Calu3 (cell line): Measurements from ENCODE around the gene CCDC88A. TPM values are rescaled to one million over a fixed set of nuclear protein-coding genes. Genes with fewer than 3 reads are reported as not detected.
"Not testable (repeated sequence)": the region's sequence is repeated elsewhere in the genome, so short reads cannot be mapped to it uniquely, and the experiment has no call there.

Experiments
- BruUV-seq: library from RNA; stranded (reverse); fragments of 400-500 nt; replicated peaks from 2 replicates; lab custom pipeline; 2021; lab: Mats Ljungman, UMichigan
- CTCF ChIA-PET: fragments of 300-600 bp; sonication (Branson Sonifier 250); formaldehyde crosslinking; loops from one replicate; lab custom pipeline; 2022; ENCODE audit warnings: antibody characterized with exemption; lab: Charles Lee
- DNase-seq: peaks from one replicate; pipeline ENCODE4 v3.0.0; 2022
- H3K27ac Mint-ChIP-seq: one replicate; pipeline ENCODE4 v1.8.0; 2022; ENCODE audit warnings: mixed read lengths; ENCODE audit not compliant: unreplicated experiment
- H3K27me3 Mint-ChIP-seq: one replicate; pipeline ENCODE4 v1.8.0; 2022; ENCODE audit warnings: mixed read lengths; ENCODE audit not compliant: unreplicated experiment
- H3K36me3 Mint-ChIP-seq: one replicate; pipeline ENCODE4 v1.8.0; 2022; ENCODE audit warnings: mild to moderate bottlenecking, moderate library complexity, mixed read lengths; ENCODE audit not compliant: insufficient read depth, unreplicated experiment
- H3K4me1 Mint-ChIP-seq: one replicate; pipeline ENCODE4 v1.8.0; 2022; ENCODE audit warnings: mild to moderate bottlenecking, low read depth, mixed read lengths; ENCODE audit not compliant: unreplicated experiment
- H3K4me3 Mint-ChIP-seq: one replicate; pipeline ENCODE4 v1.8.0; 2022; ENCODE audit warnings: mild to moderate bottlenecking, low read depth, moderate library complexity, mixed read lengths; ENCODE audit not compliant: unreplicated experiment
- H3K9me3 Mint-ChIP-seq: one replicate; pipeline ENCODE4 v1.8.0; 2022; ENCODE audit warnings: low read depth, mixed read lengths; ENCODE audit not compliant: unreplicated experiment
- intact Hi-C: fragments of 100-400 bp; cut with micrococcal nuclease; formaldehyde crosslinking; loops from one replicate; pipeline ENCODE4 v1.10.0; 2022; ENCODE audit not compliant: unreplicated experiment
- total RNA-seq: library from RNA; stranded (reverse); gene quantifications from 2 replicates; pipeline ENCODE4 v1.2.3, GENCODE V29; 2022
- TF ChIP-seq, protein P1 (sequence below): fragments of 200-600 bp; IDR thresholded peaks from one replicate; pipeline ENCODE4 v1.8.0; 2022; ENCODE audit warnings: antibody characterized with exemption; ENCODE audit not compliant: unreplicated experiment

The CCDC88A gene
- total RNA-seq, 1 experiment from 2014 or later: 49.7 TPM

- TF ChIP-seq, protein P1, sequence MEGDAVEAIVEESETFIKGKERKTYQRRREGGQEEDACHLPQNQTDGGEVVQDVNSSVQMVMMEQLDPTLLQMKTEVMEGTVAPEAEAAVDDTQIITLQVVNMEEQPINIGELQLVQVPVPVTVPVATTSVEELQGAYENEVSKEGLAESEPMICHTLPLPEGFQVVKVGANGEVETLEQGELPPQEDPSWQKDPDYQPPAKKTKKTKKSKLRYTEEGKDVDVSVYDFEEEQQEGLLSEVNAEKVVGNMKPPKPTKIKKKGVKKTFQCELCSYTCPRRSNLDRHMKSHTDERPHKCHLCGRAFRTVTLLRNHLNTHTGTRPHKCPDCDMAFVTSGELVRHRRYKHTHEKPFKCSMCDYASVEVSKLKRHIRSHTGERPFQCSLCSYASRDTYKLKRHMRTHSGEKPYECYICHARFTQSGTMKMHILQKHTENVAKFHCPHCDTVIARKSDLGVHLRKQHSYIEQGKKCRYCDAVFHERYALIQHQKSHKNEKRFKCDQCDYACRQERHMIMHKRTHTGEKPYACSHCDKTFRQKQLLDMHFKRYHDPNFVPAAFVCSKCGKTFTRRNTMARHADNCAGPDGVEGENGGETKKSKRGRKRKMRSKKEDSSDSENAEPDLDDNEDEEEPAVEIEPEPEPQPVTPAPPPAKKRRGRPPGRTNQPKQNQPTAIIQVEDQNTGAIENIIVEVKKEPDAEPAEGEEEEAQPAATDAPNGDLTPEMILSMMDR: no peak
- Mint-ChIP-seq H3K4me3 (peak overlapping the region; percentile 84), H3K9me3 (no peaks in the 10 kb centered on the region), H3K4me1 (peaks cover 17% of the 10 kb centered on the region), H3K27me3 (no peaks in the 10 kb centered on the region), H3K36me3 (peaks cover 18% of the 10 kb centered on the region), H3K27ac (peak overlapping the region; percentile 89)
- CTCF ChIA-PET: no interaction called here
- intact Hi-C loops: loop anchor here (5.0 to 10.0 kb wide), 2 partner anchors 150 to 232 kb away; partner anchors contain the start of gene CFAP36
- TSS peak; percentile 60 for BruUV-seq
- DNase-seq: peak; percentile 85
Observed at GRCh38 chr2:55282110-55282917, 137.3 kb downstream of the CCDC88A start.

DNA sequence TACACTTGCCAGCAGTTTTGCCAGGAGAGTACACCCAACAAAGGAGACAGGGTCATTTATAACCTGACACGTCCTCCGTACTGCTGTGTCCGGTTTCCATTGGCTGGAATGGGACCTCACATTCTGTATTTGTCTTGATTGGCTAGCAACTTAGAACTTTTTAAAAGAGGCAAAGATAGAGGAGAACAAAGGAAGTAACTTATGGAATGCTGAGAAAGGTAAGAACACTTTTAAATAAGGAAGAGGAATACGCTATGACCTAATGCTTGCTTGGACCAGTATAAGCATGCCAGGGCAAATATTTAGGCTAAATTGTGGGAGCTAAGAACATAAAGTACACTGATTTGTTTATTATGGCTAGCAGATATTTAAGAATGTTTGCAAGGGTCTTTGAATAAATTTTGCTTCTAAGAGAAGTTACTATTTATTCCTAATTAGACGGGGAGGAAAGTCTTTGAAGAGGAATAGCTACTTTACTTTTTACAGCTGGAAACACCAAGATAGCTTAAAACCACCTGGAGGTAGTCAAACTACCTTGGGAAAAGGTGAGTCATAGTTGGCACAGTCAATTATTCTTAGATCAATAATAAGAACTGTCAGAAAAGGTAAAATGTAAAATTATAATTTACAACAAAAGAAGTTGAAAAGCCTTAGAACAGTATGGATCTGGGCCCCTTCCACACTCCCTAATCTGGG is 138.7 kb downstream of the CCDC88A start:
- not testable (repeated sequence) for H3K9me3 Mint-ChIP-seq, BruUV-seq, DNase-seq, H3K27me3 Mint-ChIP-seq
- CTCF ChIA-PET: interaction anchor here (0.6 kb wide), 1 partner anchor 30 kb away, joined by 5 read pairs; no protein-coding TSS in a partner anchor
- Mint-ChIP-seq H3K4me3 (peak overlapping the region; percentile 84), H3K4me1 (peaks cover 17% of the 10 kb centered on the region), H3K27ac (peak overlapping the region; percentile 58), H3K36me3 (peaks cover 18% of the 10 kb centered on the region)
- intact Hi-C loops: loop anchor here (5.0 to 10.0 kb wide), 2 partner anchors 151 to 234 kb away; partner anchors contain the start of gene CFAP36

GRCh38 chr2:55279859-55280424 is 139.7 kb downstream of the CCDC88A start:
- peaks cover 17% of the 10 kb centered on the region for H3K4me1 Mint-ChIP-seq
- H3K27ac Mint-ChIP-seq, CTCF ChIA-PET, BruUV-seq, H3K27me3 Mint-ChIP-seq, H3K9me3 Mint-ChIP-seq, DNase-seq, H3K4me3 Mint-ChIP-seq: not testable (repeated sequence)
- H3K36me3 Mint-ChIP-seq: peaks cover 18% of the 10 kb centered on the region
- intact Hi-C loops: loop anchor here (5.0 to 10.0 kb wide), 2 partner anchors 152 to 235 kb away; partner anchors contain the start of gene CFAP36

DNA sequence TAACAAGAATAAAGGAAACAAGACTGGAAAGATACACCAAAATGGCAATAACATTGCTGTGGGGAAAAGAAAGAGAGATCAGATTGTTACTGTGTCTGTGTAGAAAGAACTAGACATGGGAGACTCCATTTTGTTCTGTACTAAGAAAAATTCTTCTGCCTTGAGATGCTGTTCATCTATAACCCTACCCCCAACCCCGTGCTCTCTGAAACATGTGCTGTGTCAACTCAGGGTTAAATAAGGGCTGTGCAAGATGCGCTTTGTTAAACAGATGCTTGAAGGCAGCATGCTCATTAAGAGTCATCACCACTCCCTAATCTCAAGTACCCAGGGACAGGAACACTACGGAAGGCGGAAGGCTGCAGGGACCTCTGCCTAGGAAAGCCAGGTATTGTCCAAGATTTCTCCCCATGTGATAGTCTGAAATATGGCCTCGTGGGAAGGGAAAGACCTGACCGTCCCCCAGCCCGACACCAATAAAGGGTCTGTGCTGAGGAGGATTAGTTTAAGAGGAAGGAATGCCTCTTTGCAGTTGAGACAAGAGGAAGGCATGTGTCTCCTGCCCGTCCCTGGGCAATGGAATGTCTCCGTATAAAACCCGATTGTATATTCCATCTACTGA is 140.3 kb downstream of the CCDC88A start:
- intact Hi-C loops, H3K9me3 Mint-ChIP-seq, DNase-seq, BruUV-seq, H3K4me3 Mint-ChIP-seq, H3K27ac Mint-ChIP-seq, H3K27me3 Mint-ChIP-seq, CTCF ChIA-PET: not testable (repeated sequence)
- peaks cover 17% of the 10 kb centered on the region for H3K4me1 Mint-ChIP-seq
- H3K36me3 Mint-ChIP-seq: peaks cover 18% of the 10 kb centered on the region

DNA sequence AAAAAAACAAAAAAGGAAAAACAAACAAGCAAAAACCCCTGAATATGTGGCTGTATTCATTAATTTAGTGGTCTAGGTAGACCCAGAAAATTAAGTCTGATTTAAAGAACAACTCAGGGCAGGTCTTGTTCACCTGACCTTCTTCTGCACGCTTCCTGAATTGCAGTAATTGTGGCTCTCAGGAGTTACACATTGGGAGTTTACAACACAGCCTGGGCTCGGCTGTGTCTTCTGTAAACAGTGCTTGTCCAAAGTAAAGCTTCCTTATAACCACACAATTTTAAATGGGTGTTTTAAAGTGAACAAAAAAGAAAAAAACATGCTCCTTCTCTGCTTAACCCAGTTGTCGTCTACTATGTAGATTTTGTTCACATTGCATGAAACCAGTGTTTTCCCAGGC is 142.3 kb downstream of the CCDC88A start:
- intact Hi-C loops: no loop called here
- Mint-ChIP-seq H3K36me3 (peaks cover 9% of the 10 kb centered on the region), H3K9me3 (no peaks in the 10 kb centered on the region), H3K27me3 (no peaks in the 10 kb centered on the region), H3K4me1 (peaks cover 17% of the 10 kb centered on the region), H3K4me3 (no peak overlapping the region), H3K27ac (no peak overlapping the region)
- CTCF ChIA-PET: interaction anchor here (0.7 kb wide), 1 partner anchor 484 kb away, joined by 3 read pairs; no protein-coding TSS in a partner anchor
- TF ChIP-seq, protein P1: no peak
- DNase-seq: no peak
- no TSS peak for BruUV-seq

GRCh38 chr2:55274346-55274745 is 145.3 kb downstream of the CCDC88A start:
- DNase-seq, H3K9me3 Mint-ChIP-seq, H3K27ac Mint-ChIP-seq, H3K4me3 Mint-ChIP-seq, H3K27me3 Mint-ChIP-seq, H3K4me1 Mint-ChIP-seq, intact Hi-C loops, BruUV-seq: not testable (repeated sequence)
- peaks cover 11% of the 10 kb centered on the region for H3K36me3 Mint-ChIP-seq
- CTCF ChIA-PET: interaction anchor here (0.6 kb wide), 1 partner anchor 414 kb away, joined by 3 read pairs; no protein-coding TSS in a partner anchor
